GM13977 (cell line): ENCODE data around the gene ACTR1A.

Experiments
- DNase-seq: peaks from one replicate; pipeline ENCODE4 v3.0.0; 2012; ENCODE audit warnings: low spot score
- CTCF ChIP-seq: IDR thresholded peaks from 2 replicates; pipeline ENCODE4 v1.5.1; 2012; ENCODE audit warnings: mild to moderate bottlenecking, control low read depth; ENCODE audit not compliant: insufficient read depth; ENCODE audit errors: extremely low read depth, missing control alignments
- in situ Hi-C: fragments of 300-500 bp; cut with MboI; formaldehyde crosslinking; loops from one replicate; pipeline ENCODE4 v1.12.0; 2022; ENCODE audit warnings: low sequenced_read_pairs, low pct_unique_long_range_greater_than_20kb, mixed read lengths, inconsistent platforms; ENCODE audit not compliant: unreplicated experiment

Gene ACTR1A

GRCh38 chr10:102502337-102503151 lies at the start of gene ACTR1A:
Gene ACTR1A, minus strand, starts transcription at chr10:102502712. Its CDS starts 65 bp downstream, at chr10:102502647.
- no peak for TF ChIP-seq CTCF
- DNase-seq, result peak; percentile 90
- in situ Hi-C loops, result no loop called here

GRCh38 chr10:102550636-102551210 lies 48.2 kb upstream of the ACTR1A start:
- in situ Hi-C loops, result no loop called here
- DNase-seq, result no peak
- no peak for TF ChIP-seq CTCF

- in situ Hi-C loops, result no loop called here
- DNase-seq, result no peak
Measured at GRCh38 chr10:102549549-102549948, 47.0 kb upstream of the ACTR1A start.

GRCh38 chr10:102546606-102547320 lies 44.3 kb upstream of the ACTR1A start:
- DNase-seq, result no peak
- in situ Hi-C loops, result no loop called here
- no peak for TF ChIP-seq CTCF

More at GRCh38 chr10:102549549-102549948, 47.0 kb upstream of the ACTR1A start:
- TF ChIP-seq CTCF, result no peak

- no peak for DNase-seq
- in situ Hi-C loops, result no loop called here
- TF ChIP-seq CTCF, result no peak
Measured at GRCh38 chr10:102545997-102546396, 43.5 kb upstream of the ACTR1A start.

GRCh38 chr10:102545265-102545871 lies 42.9 kb upstream of the ACTR1A start:
- DNase-seq, result no peak
- no peak for TF ChIP-seq CTCF
- in situ Hi-C loops, result no loop called here
